SK-N-SH (cell line): ENCODE measurements around the gene JAK1. TPM values are rescaled to one million over a fixed set of nuclear protein-coding genes. Genes with fewer than 3 reads are reported as not detected.

Experiments
- CTCF ChIA-PET: fragments of 300-600, 350-600 bp; formaldehyde crosslinking; extraction: SDS; loops from one replicate; lab custom pipeline; 2021; lab: Yijun Ruan, JAX
- POLR2A ChIA-PET: fragments of 350-600 bp; sonication (Branson Sonifier 250); formaldehyde crosslinking; extraction: SDS; loops from one replicate; lab custom pipeline; 2020; ENCODE audit warnings: antibody characterized with exemption, inconsistent platforms; lab: Yijun Ruan, JAX
- DNase-seq: peaks from one replicate; pipeline ENCODE4 v3.0.0; 2012
- H2AFZ ChIP-seq: fragments of 200-600 bp; sonication (generic); 2 replicates; pipeline ENCODE4 v1.8.1; 2016; ENCODE audit warnings: antibody characterized with exemption, mild to moderate bottlenecking, low read depth
- H3F3A ChIP-seq: fragments of 200-600 bp; sonication (generic); replicated peaks from 2 replicates; pipeline ENCODE3; 2016; ENCODE audit warnings: antibody characterized with exemption, mild to moderate bottlenecking; ENCODE audit not compliant: insufficient read depth
- H3K27ac ChIP-seq, 2 experiments: fragments of 200-500 bp in 1 of 2; fragments of 200-600 bp in 1 of 2; sonication (Bioruptor generic) in 1 of 2; sonication (generic), shearing (Covaris generic) in 1 of 2; 2 replicates each; pipeline versions ENCODE4 v1.5.1 to v1.6.1; 2014 to 2016; ENCODE audit warnings: low read depth in 2 of 2, inconsistent platforms in 1 of 2, low read length in 1 of 2, mild to moderate bottlenecking in 1 of 2, mixed read lengths in 1 of 2
- H3K27me3 ChIP-seq: fragments of 200-600 bp; sonication (generic), shearing (Covaris generic); 2 replicates; pipeline ENCODE4 v1.6.1; 2016; ENCODE audit warnings: mixed run types; ENCODE audit not compliant: insufficient read depth
- H3K36me3 ChIP-seq, 2 experiments: fragments of 200-500 bp in 1 of 2; fragments of 200-600 bp in 1 of 2; sonication (Bioruptor generic) in 1 of 2; sonication (generic) in 1 of 2; replicated peaks in 1 of 2; 2 replicates each; pipeline versions ENCODE3 to v1.5.1; 2014 to 2016; ENCODE audit warnings: low read length in 1 of 2, mild to moderate bottlenecking in 1 of 2; ENCODE audit not compliant: insufficient read depth in 2 of 2, control insufficient read depth in 1 of 2
- H3K4me1 ChIP-seq, 2 experiments: fragments of 200-500 bp in 1 of 2; fragments of 200-600 bp in 1 of 2; sonication (Bioruptor generic) in 1 of 2; sonication (generic), shearing (Covaris generic) in 1 of 2; 2 replicates each; pipeline versions ENCODE4 v1.5.1 to v1.6.1; 2014 to 2016; ENCODE audit warnings: low read depth in 1 of 2, low read length in 1 of 2, mixed run types in 1 of 2; ENCODE audit not compliant: insufficient read depth in 2 of 2, control insufficient read depth in 1 of 2
- H3K4me2 ChIP-seq: fragments of 200-600 bp; sonication (generic), shearing (Covaris generic); 2 replicates; pipeline ENCODE4 v1.6.1; 2017; ENCODE audit warnings: mixed run types
- H3K4me3 ChIP-seq, 2 experiments: fragments of 200-500 bp in 1 of 2; fragments of 200-600 bp in 1 of 2; sonication (Bioruptor generic) in 1 of 2; sonication (generic), shearing (Covaris generic) in 1 of 2; 2 replicates each; pipeline versions ENCODE4 v1.5.1 to v1.8.1; 2014 to 2016; ENCODE audit warnings: low read depth in 2 of 2, inconsistent platforms in 1 of 2, low read length in 1 of 2, mild to moderate bottlenecking in 1 of 2, mixed read lengths in 1 of 2, moderate library complexity in 1 of 2
- H3K79me2 ChIP-seq: fragments of 200-600 bp; sonication (generic); 2 replicates; pipeline ENCODE4 v1.8.1; 2017; ENCODE audit warnings: mild to moderate bottlenecking; ENCODE audit not compliant: insufficient read depth
- H3K9ac ChIP-seq: fragments of 200-600 bp; sonication (generic); 2 replicates; pipeline ENCODE4 v1.6.1; 2017; ENCODE audit warnings: mixed run types
- H3K9me2 ChIP-seq: fragments of 200-600 bp; sonication (generic); 2 replicates; pipeline ENCODE4 v1.6.1; 2017; ENCODE audit warnings: mixed run types
- H3K9me3 ChIP-seq: fragments of 200-600 bp; sonication (generic); 2 replicates; pipeline ENCODE4 v1.6.1; 2017; ENCODE audit warnings: mixed run types, mild to moderate bottlenecking, moderate library complexity
- H4K20me1 ChIP-seq: fragments of 200-600 bp; sonication (generic); 2 replicates; pipeline ENCODE4 v1.6.1; 2017; ENCODE audit warnings: mild to moderate bottlenecking, mixed run types; ENCODE audit not compliant: insufficient read depth
- ELF1 ChIP-seq: IDR thresholded peaks from 2 replicates; pipeline ENCODE4 v1.4.0; 2012
- EP300 ChIP-seq, 2 experiments: IDR thresholded peaks; 2 replicates each; pipeline versions ENCODE4 v1.4.0 to v1.6.1; 2012; ENCODE audit warnings: borderline replicate concordance in 1 of 2, low read depth in 1 of 2, low read length in 1 of 2
- FOSL2 ChIP-seq: IDR thresholded peaks from 2 replicates; pipeline ENCODE4 v1.4.0; 2012; ENCODE audit warnings: low read depth, mild to moderate bottlenecking, moderate library complexity, borderline replicate concordance
- FOXM1 ChIP-seq: IDR thresholded peaks from 2 replicates; pipeline ENCODE4 v1.4.0; 2012; ENCODE audit warnings: low read depth, mild to moderate bottlenecking
- JUND ChIP-seq: IDR thresholded peaks from 2 replicates; pipeline ENCODE4 v1.4.0; 2012
- MXI1 ChIP-seq: IDR thresholded peaks from 2 replicates; pipeline ENCODE4 v1.6.1; 2012; ENCODE audit warnings: mild to moderate bottlenecking, low read depth, low read length, improper control_type of control experiment
- NFIC ChIP-seq: IDR thresholded peaks from 2 replicates; pipeline ENCODE4 v1.4.0; 2012; ENCODE audit warnings: borderline replicate concordance
- NRF1 ChIP-seq: IDR thresholded peaks from 2 replicates; pipeline ENCODE4 v1.6.1; 2012; ENCODE audit warnings: low read depth, mild to moderate bottlenecking, low read length
- RAD21 ChIP-seq: IDR thresholded peaks from 2 replicates; pipeline ENCODE4 v1.6.1; 2012; ENCODE audit warnings: mild to moderate bottlenecking, low read length
- RCOR1 ChIP-seq: fragments of 150-350 bp; IDR thresholded peaks from 2 replicates; pipeline ENCODE4 v1.6.1; 2017; ENCODE audit warnings: antibody characterized with exemption, low read length
- SIN3A ChIP-seq: IDR thresholded peaks from 2 replicates; pipeline ENCODE4 v1.6.1; 2012; ENCODE audit warnings: low read depth, mild to moderate bottlenecking, low read length, moderate library complexity, borderline replicate concordance
- TAF1 ChIP-seq: IDR thresholded peaks from 2 replicates; pipeline ENCODE4 v1.6.1; 2012; ENCODE audit warnings: low read depth, mild to moderate bottlenecking, low read length, moderate library complexity, borderline replicate concordance
- TEAD4 ChIP-seq: IDR thresholded peaks from 2 replicates; pipeline ENCODE4 v1.4.0; 2012; ENCODE audit warnings: mild to moderate bottlenecking, borderline replicate concordance; ENCODE audit not compliant: insufficient read depth
- YY1 ChIP-seq: IDR thresholded peaks from 2 replicates; pipeline ENCODE4 v1.4.0; 2012; ENCODE audit warnings: low read depth, mild to moderate bottlenecking
- WGBS: methylation state at CpG from one replicate; pipeline ENCODE4 v1.1.6; 2017; ENCODE audit warnings: low lambda C conversion rate; 5-methylcytosine and 5-hydroxymethylcytosine counted together
- polyA plus RNA-seq, 3 experiments: library from polyadenylated mRNA; depleted of rRNA; stranded (reverse); fragments of >200 nt; gene quantifications; 2 replicates each; pipeline ENCODE4 v1.2.3, GENCODE V29; 2012
- TF ChIP-seq, protein P1 (sequence below): IDR thresholded peaks from 2 replicates; pipeline ENCODE4; 2012
- TF ChIP-seq, protein P2 (sequence below): IDR thresholded peaks from 2 replicates; pipeline ENCODE4 v1.4.0; 2012; ENCODE audit warnings: low read depth, borderline replicate concordance
- TF ChIP-seq, protein P3 (sequence below): fragments of 150-350 bp; IDR thresholded peaks from 2 replicates; pipeline ENCODE4 v1.6.1; 2017; ENCODE audit warnings: antibody characterized with exemption, low read length, low read depth, borderline replicate concordance
- TF ChIP-seq, protein P4 (sequence below): fragments of 200-600 bp; sonication (generic); IDR thresholded peaks from 2 replicates; pipeline ENCODE4 v1.6.1; 2017; ENCODE audit warnings: antibody characterized with exemption, mild to moderate bottlenecking, moderate library complexity
- TF ChIP-seq, protein P5 (sequence below): IDR thresholded peaks from 2 replicates; pipeline ENCODE4 v1.4.0; 2012; ENCODE audit warnings: low read depth

Gene JAK1
- polyA plus RNA-seq, 1 of the 3 experiments (the other 2 are of a cell fraction) = 47.5 TPM

DNA sequence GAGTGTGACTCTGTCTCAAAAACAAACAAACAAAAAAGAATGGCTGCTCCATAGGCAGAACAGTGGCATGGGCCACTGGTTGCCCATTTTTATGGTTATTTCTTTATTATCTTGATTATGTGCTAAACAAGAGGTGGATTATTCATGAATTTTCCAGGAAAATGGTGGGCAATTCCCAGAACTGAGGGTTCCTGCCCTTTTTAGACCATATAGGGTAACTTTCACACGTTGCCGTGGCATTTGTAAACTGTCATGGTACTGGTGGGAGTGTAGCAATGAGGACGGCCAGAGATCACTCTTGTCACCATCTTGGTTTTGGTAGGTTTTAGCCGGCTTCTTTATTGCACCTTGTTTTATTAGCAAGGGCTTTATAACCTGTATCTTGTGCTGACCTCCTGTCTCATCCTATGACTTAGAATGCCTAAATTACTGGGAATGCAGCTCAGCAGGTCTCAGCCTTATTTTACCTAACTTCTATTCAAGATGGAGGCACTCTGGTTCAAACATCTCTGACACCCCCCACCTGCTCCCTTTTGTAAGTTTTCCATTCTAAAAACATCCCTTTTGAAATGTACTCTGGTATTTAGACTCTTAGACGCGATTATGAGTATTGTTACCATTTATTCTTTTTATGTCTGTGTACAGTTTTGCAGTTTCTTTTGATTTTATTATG lies 164.4 kb downstream of the JAK1 start:
- H3K4me1 ChIP-seq = no peaks in the 10 kb centered on the region; a peak in 1 of 4 replicates
- no peaks in the 10 kb centered on the region for H4K20me1 ChIP-seq
- CTCF ChIA-PET = no interaction called here
- no peaks in the 10 kb centered on the region for H3K9me3 ChIP-seq
- H3K27me3 ChIP-seq = no peaks in the 10 kb centered on the region
- 94% methylated on average over 6 of the region's 6 CpGs for WGBS
- H3K4me3 ChIP-seq = no peak overlapping the region
- no peaks in the 10 kb centered on the region for H3F3A ChIP-seq
- no peak for DNase-seq
- POLR2A ChIA-PET = no interaction called here
- H3K27ac ChIP-seq = no peak overlapping the region
- TF ChIP-seq, protein P1, sequence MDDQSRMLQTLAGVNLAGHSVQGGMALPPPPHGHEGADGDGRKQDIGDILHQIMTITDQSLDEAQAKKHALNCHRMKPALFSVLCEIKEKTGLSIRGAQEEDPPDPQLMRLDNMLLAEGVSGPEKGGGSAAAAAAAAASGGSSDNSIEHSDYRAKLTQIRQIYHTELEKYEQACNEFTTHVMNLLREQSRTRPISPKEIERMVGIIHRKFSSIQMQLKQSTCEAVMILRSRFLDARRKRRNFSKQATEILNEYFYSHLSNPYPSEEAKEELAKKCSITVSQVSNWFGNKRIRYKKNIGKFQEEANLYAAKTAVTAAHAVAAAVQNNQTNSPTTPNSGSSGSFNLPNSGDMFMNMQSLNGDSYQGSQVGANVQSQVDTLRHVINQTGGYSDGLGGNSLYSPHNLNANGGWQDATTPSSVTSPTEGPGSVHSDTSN = no peak
- TF ChIP-seq JUND (no peak), EP300 (IDR thresholded peaks at IDR 0.05; ENCODE audit: borderline replicate concordance in 1 of 2, low read depth in 1 of 2, low read length in 1 of 2) (no peak), FOSL2 (no peak), YY1 (no peak), ELF1 (no peak), SIN3A (no peak), TEAD4 (no peak)
- TF ChIP-seq, protein P2, sequence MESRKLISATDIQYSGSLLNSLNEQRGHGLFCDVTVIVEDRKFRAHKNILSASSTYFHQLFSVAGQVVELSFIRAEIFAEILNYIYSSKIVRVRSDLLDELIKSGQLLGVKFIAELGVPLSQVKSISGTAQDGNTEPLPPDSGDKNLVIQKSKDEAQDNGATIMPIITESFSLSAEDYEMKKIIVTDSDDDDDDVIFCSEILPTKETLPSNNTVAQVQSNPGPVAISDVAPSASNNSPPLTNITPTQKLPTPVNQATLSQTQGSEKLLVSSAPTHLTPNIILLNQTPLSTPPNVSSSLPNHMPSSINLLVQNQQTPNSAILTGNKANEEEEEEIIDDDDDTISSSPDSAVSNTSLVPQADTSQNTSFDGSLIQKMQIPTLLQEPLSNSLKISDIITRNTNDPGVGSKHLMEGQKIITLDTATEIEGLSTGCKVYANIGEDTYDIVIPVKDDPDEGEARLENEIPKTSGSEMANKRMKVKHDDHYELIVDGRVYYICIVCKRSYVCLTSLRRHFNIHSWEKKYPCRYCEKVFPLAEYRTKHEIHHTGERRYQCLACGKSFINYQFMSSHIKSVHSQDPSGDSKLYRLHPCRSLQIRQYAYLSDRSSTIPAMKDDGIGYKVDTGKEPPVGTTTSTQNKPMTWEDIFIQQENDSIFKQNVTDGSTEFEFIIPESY = no peak
- peaks cover 0 to 5% of the 10 kb centered on the region in 2 experiments for H3K36me3 ChIP-seq
- no peak overlapping the region for H3K4me2 ChIP-seq
- H3K9me2 ChIP-seq = no peaks in the 10 kb centered on the region
- no peak overlapping the region for H3K9ac ChIP-seq
- no peak overlapping the region for H2AFZ ChIP-seq
- no peaks in the 10 kb centered on the region for H3K79me2 ChIP-seq

DNA sequence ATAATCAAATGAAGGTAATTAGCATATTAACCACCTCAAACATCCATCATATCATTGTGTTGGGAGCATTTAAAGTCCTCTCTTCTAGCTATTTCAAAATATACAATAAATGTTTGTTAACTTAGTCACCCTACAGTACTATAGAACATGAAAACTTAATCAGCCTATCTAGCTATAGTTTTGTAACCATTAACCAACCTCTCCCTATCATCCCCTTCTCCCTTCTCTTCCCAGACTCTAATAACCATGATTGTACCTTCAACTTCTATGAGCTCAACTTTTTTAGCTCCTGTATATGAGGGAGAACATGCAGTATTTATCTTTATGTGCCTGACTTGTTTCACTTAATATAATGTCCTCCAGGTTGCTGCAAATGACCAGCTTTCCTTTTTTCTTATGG lies 167.5 kb downstream of the JAK1 start:
- Histone ChIP-seq H3K4me1 (no peaks in the 10 kb centered on the region), H3K79me2 (no peaks in the 10 kb centered on the region), H4K20me1 (no peaks in the 10 kb centered on the region), H3K9ac (no peak overlapping the region), H3K36me3 (no peaks in the 10 kb centered on the region), H3K27ac (no peak overlapping the region), H3K9me2 (no peaks in the 10 kb centered on the region), H3F3A (no peaks in the 10 kb centered on the region), H3K27me3 (no peaks in the 10 kb centered on the region), H2AFZ (no peak overlapping the region), H3K4me2 (no peak overlapping the region), H3K9me3 (no peaks in the 10 kb centered on the region), H3K4me3 (no peak overlapping the region)
- TF ChIP-seq TAF1 = no peak
- TF ChIP-seq NRF1 = no peak
- TF ChIP-seq SIN3A = no peak
- no peak for TF ChIP-seq RAD21
- no peak for TF ChIP-seq FOXM1
- TF ChIP-seq, protein P3, sequence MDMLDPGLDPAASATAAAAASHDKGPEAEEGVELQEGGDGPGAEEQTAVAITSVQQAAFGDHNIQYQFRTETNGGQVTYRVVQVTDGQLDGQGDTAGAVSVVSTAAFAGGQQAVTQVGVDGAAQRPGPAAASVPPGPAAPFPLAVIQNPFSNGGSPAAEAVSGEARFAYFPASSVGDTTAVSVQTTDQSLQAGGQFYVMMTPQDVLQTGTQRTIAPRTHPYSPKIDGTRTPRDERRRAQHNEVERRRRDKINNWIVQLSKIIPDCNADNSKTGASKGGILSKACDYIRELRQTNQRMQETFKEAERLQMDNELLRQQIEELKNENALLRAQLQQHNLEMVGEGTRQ = no peak
- TF ChIP-seq, protein P2 = no peak
- TF ChIP-seq NFIC = no peak
- TF ChIP-seq MXI1 = no peak
- TF ChIP-seq, protein P4, sequence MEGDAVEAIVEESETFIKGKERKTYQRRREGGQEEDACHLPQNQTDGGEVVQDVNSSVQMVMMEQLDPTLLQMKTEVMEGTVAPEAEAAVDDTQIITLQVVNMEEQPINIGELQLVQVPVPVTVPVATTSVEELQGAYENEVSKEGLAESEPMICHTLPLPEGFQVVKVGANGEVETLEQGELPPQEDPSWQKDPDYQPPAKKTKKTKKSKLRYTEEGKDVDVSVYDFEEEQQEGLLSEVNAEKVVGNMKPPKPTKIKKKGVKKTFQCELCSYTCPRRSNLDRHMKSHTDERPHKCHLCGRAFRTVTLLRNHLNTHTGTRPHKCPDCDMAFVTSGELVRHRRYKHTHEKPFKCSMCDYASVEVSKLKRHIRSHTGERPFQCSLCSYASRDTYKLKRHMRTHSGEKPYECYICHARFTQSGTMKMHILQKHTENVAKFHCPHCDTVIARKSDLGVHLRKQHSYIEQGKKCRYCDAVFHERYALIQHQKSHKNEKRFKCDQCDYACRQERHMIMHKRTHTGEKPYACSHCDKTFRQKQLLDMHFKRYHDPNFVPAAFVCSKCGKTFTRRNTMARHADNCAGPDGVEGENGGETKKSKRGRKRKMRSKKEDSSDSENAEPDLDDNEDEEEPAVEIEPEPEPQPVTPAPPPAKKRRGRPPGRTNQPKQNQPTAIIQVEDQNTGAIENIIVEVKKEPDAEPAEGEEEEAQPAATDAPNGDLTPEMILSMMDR = no peak
- TF ChIP-seq, protein P5, sequence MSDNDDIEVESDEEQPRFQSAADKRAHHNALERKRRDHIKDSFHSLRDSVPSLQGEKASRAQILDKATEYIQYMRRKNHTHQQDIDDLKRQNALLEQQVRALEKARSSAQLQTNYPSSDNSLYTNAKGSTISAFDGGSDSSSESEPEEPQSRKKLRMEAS = no peak
- TF ChIP-seq RCOR1 = no peak
- CTCF ChIA-PET = no interaction called here
- DNase-seq = no peak
- POLR2A ChIA-PET = no interaction called here
